ENCODE results near the gene FCHSD2. TPM values are rescaled to one million over a fixed set of nuclear protein-coding genes. Genes with fewer than 3 reads are reported as not detected.

The FCHSD2 gene
- total and polyA plus RNA-seq, 2 donors (not counting 1 experiment from before 2014, with no cell fraction given): 113 to 189 TPM

GRCh38 chr11:73011126-73011817 lies 130.8 kb downstream of the FCHSD2 start:
- H3K27me3 Mint-ChIP-seq: no peaks in the 10 kb centered on the region
- H3K27ac ChIP-seq (ENCODE audit: low read length in 2 of 2): peak overlapping the region in 1 of 2 donors; percentile 65
- intact Hi-C loops (cut with micrococcal nuclease): no loop called here
- peaks cover 8% of the 10 kb centered on the region for H3K9me3 Mint-ChIP-seq (ENCODE audit: insufficient read depth)
- no peak overlapping the region for H3K4me3 Mint-ChIP-seq
- no peak for DNase-seq
- no peaks in the 10 kb centered on the region for H4K20me1 ChIP-seq (ENCODE audit: control insufficient read depth, insufficient read depth, low read length, poor library complexity, severe bottlenecking)
- ATAC-seq (ENCODE audit: low read depth): no peak
- H3K4me1 Mint-ChIP-seq: peaks cover 45% of the 10 kb centered on the region
- H2AFZ ChIP-seq (ENCODE audit: insufficient read depth, low read depth, low read length, poor library complexity, severe bottlenecking): no peak overlapping the region
- no peak for TF ChIP-seq EZH2 (IDR thresholded peaks at IDR 0.05; ENCODE audit: borderline replicate concordance, insufficient read depth, low read depth, low read length, poor library complexity, severe bottlenecking)
- TF ChIP-seq, protein P1, sequence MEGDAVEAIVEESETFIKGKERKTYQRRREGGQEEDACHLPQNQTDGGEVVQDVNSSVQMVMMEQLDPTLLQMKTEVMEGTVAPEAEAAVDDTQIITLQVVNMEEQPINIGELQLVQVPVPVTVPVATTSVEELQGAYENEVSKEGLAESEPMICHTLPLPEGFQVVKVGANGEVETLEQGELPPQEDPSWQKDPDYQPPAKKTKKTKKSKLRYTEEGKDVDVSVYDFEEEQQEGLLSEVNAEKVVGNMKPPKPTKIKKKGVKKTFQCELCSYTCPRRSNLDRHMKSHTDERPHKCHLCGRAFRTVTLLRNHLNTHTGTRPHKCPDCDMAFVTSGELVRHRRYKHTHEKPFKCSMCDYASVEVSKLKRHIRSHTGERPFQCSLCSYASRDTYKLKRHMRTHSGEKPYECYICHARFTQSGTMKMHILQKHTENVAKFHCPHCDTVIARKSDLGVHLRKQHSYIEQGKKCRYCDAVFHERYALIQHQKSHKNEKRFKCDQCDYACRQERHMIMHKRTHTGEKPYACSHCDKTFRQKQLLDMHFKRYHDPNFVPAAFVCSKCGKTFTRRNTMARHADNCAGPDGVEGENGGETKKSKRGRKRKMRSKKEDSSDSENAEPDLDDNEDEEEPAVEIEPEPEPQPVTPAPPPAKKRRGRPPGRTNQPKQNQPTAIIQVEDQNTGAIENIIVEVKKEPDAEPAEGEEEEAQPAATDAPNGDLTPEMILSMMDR (IDR thresholded peaks at IDR 0.05): no peak
- POLR2A ChIA-PET: interaction anchor here (0.6 kb wide), 1 partner anchor 298 kb away, joined by 5 read pairs; no protein-coding TSS in a partner anchor
- 100% methylated on average over 2 of the region's 2 CpGs for WGBS (ENCODE audit: insufficient coverage)
- H3K4me2 ChIP-seq (replicated peaks; ENCODE audit: low read depth, low read length, poor library complexity, severe bottlenecking): no peak overlapping the region
- peak overlapping the region; percentile 61 for H3K27ac Mint-ChIP-seq
- peaks cover 27 to 39% of the 10 kb centered on the region in 2 donors for H3K4me1 ChIP-seq (ENCODE audit: control insufficient read depth in 2 of 2, insufficient read depth in 2 of 2, low read length in 2 of 2)
- H3K9ac ChIP-seq (ENCODE audit: low read length): no peak overlapping the region
- no peak overlapping the region for H3K4me3 ChIP-seq (ENCODE audit: control extremely low read depth in 1 of 5, extremely low read depth in 1 of 5, insufficient read depth in 1 of 5, low read depth in 2 of 5, low read length in 4 of 5)
- H3K36me3 ChIP-seq (replicated peaks in 1 of 2; ENCODE audit: control extremely low read depth in 1 of 2, control insufficient read depth in 1 of 2, extremely low read depth in 1 of 2, insufficient read depth in 2 of 2, low read length in 1 of 2): peaks cover 14 to 73% of the 10 kb centered on the region in 2 experiments
- H3K9me3 ChIP-seq (ENCODE audit: control extremely low read depth in 1 of 3, control insufficient read depth in 2 of 3, insufficient read depth in 1 of 3, low read length in 2 of 3): peaks cover 4 to 22% (median 20%) of the 10 kb centered on the region in 3 donors
- H3K79me2 ChIP-seq (ENCODE audit: control insufficient read depth, insufficient read depth, low read length): peaks cover 99% of the 10 kb centered on the region
- CTCF ChIA-PET: no interaction called here
- no peaks in the 10 kb centered on the region for H3K27me3 ChIP-seq (replicated peaks in 1 of 4; ENCODE audit: control extremely low read depth in 1 of 4, control insufficient read depth in 3 of 4, insufficient read depth in 4 of 4, low read length in 3 of 4)

- POLR2A ChIA-PET: no interaction called here
- Histone ChIP-seq H3K27ac (ENCODE audit: low read length in 2 of 2) (peak overlapping the region in 1 of 2 donors; percentile 65), H3K4me1 (ENCODE audit: control insufficient read depth in 2 of 2, insufficient read depth in 2 of 2, low read length in 2 of 2) (peaks cover 40 to 46% of the 10 kb centered on the region in 2 donors), H2AFZ (ENCODE audit: insufficient read depth, low read depth, low read length, poor library complexity, severe bottlenecking) (no peak overlapping the region), H3K79me2 (ENCODE audit: control insufficient read depth, insufficient read depth, low read length) (peaks cover 100% of the 10 kb centered on the region), H3K36me3 (replicated peaks in 1 of 2; ENCODE audit: control extremely low read depth in 1 of 2, control insufficient read depth in 1 of 2, extremely low read depth in 1 of 2, insufficient read depth in 2 of 2, low read length in 1 of 2) (peaks cover 14 to 75% of the 10 kb centered on the region in 2 experiments), H3K9me3 (ENCODE audit: control extremely low read depth in 1 of 3, control insufficient read depth in 2 of 3, insufficient read depth in 1 of 3, low read length in 2 of 3) (peaks cover 4 to 25% (median 22%) of the 10 kb centered on the region in 3 donors), H3K27me3 (replicated peaks in 1 of 4; ENCODE audit: control extremely low read depth in 1 of 4, control insufficient read depth in 3 of 4, insufficient read depth in 4 of 4, low read length in 3 of 4) (no peaks in the 10 kb centered on the region), H3K4me3 (ENCODE audit: control extremely low read depth in 1 of 5, extremely low read depth in 1 of 5, insufficient read depth in 1 of 5, low read depth in 2 of 5, low read length in 4 of 5) (no peak overlapping the region), H4K20me1 (ENCODE audit: control insufficient read depth, insufficient read depth, low read length, poor library complexity, severe bottlenecking) (no peaks in the 10 kb centered on the region), H3K9ac (ENCODE audit: low read length) (no peak overlapping the region), H3K4me2 (replicated peaks; ENCODE audit: low read depth, low read length, poor library complexity, severe bottlenecking) (no peak overlapping the region)
- no peak overlapping the region for H3K4me3 Mint-ChIP-seq
- H3K4me1 Mint-ChIP-seq: peaks cover 50% of the 10 kb centered on the region
- CTCF ChIA-PET: no interaction called here
- no peaks in the 10 kb centered on the region for H3K27me3 Mint-ChIP-seq
- no peak overlapping the region for H3K27ac Mint-ChIP-seq
- peaks cover 10% of the 10 kb centered on the region for H3K9me3 Mint-ChIP-seq (ENCODE audit: insufficient read depth)
- ATAC-seq (ENCODE audit: low read depth): no peak
- intact Hi-C loops (cut with micrococcal nuclease): no loop called here
- no peak for TF ChIP-seq EZH2 (IDR thresholded peaks at IDR 0.05; ENCODE audit: borderline replicate concordance, insufficient read depth, low read depth, low read length, poor library complexity, severe bottlenecking)
- TF ChIP-seq, protein P1 (IDR thresholded peaks at IDR 0.05): no peak
- no peak for DNase-seq
These were observed 132.1 kb downstream of the FCHSD2 start for GRCh38 chr11:73009972-73010371.

All from B cell (primary cell).